ENCODE results near the gene CLDN8. TPM values are rescaled to one million over a fixed set of nuclear protein-coding genes. Genes with fewer than 3 reads are reported as not detected.
A peak's percentile ranks its signal among the peaks of the same experiment; 100 is the strongest.

Gene CLDN8
- total and polyA plus RNA-seq, 9 of the 15 experiments (the other 6 are each of a cell fraction or from before 2014, with no cell fraction given): not detected

DNA sequence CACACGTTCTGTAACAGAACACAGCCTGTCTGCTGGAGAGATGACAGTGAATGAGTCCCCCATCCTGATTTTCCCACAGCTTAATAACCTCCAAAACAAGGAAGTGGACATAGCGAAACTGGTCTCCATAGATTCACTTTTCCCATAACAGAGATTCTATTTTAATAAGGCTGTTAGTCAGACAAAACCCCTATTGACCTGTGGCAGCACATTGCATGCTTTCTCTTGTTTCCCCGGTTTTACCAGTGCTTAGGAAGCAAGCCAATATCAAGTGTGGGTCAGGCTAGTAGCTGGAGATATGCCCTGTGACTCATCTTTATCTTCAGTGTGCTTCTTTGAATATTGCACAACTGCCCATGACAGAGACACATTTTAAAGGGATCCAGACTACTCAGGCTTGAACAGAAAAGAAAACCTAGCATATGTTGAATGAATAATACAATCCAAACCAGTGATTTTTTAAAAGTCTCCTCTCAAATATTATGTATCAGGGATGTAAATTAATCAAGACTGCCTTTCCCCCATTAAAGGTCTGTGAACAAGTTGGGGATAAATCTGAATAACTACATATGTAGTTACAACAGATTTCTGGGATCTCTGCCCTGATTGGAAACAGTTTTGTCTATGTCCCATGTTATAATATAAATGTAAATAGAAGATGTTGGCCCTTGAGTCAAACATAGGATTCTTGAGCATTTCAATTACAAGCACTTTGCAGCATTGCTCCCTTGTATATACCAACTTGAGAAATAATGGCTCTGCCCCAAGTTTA lies 11.9 kb upstream of the CLDN8 start (continued):
- TF ChIP-seq ZNF695 (CRISPR knock-in tag; IDR thresholded peaks at IDR 0.05) (no peak), HDAC1 (IDR thresholded peaks at IDR 0.05) (no peak), SAFB (IDR thresholded peaks at IDR 0.05; ENCODE audit: borderline replicate concordance, low read depth, low read length) (no peak), CTCFL (IDR thresholded peaks at IDR 0.05; ENCODE audit: borderline replicate concordance, insufficient read depth, low read depth, low read length, poor library complexity, severe bottlenecking) (no peak), MYC (IDR thresholded peaks at IDR 0.05; ENCODE audit: low read depth, low read length) (no peak), MYC (CRISPR knock-in tag; IDR thresholded peaks at IDR 0.05; ENCODE audit: borderline replicate concordance, low read depth) (no peak), ZNF436 (CRISPR knock-in tag; IDR thresholded peaks at IDR 0.05) (no peak), NELFE (IDR thresholded peaks at IDR 0.05; ENCODE audit: insufficient read depth, insufficient read length) (no peak), HINFP (tag; conservative IDR thresholded peaks at IDR 0.05; ENCODE audit: low read depth) (no peak), NONO (IDR thresholded peaks at IDR 0.05; ENCODE audit: low read depth in 2 of 2, low read length in 1 of 2) (no peak), PML (IDR thresholded peaks at IDR 0.05; ENCODE audit: low read length) (0 out of 2 replicates have a peak, but pooled peaks have one; percentile 46), PYGO2 (tag; IDR thresholded peaks at IDR 0.05) (no peak), GTF2F1 (IDR thresholded peaks at IDR 0.05; ENCODE audit: low read depth, low read length) (no peak), RAD21 (CRISPR knock-in tag; conservative IDR thresholded peaks at IDR 0.05 in 1 of 2, IDR thresholded peaks at IDR 0.05 in 1 of 2) (0 out of 4 replicates have a peak, but pooled peaks of 1 of the 2 experiments have one; percentile 8), HDAC6 (IDR thresholded peaks at IDR 0.05; ENCODE audit: low read depth, low read length) (no peak), GATAD2A (IDR thresholded peaks at IDR 0.05) (no peak), ZNF140 (CRISPR knock-in tag; IDR thresholded peaks at IDR 0.05) (no peak), BHLHE40 (IDR thresholded peaks at IDR 0.05; ENCODE audit: low read length) (peak; percentile 36; the same call in 1 of the 2 replicates)
- TF ChIP-seq, protein P1, sequence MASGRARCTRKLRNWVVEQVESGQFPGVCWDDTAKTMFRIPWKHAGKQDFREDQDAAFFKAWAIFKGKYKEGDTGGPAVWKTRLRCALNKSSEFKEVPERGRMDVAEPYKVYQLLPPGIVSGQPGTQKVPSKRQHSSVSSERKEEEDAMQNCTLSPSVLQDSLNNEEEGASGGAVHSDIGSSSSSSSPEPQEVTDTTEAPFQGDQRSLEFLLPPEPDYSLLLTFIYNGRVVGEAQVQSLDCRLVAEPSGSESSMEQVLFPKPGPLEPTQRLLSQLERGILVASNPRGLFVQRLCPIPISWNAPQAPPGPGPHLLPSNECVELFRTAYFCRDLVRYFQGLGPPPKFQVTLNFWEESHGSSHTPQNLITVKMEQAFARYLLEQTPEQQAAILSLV (tag; IDR thresholded peaks at IDR 0.05): peak; percentile 69; the same call in 1 of the 2 replicates
- TF ChIP-seq, protein P2, sequence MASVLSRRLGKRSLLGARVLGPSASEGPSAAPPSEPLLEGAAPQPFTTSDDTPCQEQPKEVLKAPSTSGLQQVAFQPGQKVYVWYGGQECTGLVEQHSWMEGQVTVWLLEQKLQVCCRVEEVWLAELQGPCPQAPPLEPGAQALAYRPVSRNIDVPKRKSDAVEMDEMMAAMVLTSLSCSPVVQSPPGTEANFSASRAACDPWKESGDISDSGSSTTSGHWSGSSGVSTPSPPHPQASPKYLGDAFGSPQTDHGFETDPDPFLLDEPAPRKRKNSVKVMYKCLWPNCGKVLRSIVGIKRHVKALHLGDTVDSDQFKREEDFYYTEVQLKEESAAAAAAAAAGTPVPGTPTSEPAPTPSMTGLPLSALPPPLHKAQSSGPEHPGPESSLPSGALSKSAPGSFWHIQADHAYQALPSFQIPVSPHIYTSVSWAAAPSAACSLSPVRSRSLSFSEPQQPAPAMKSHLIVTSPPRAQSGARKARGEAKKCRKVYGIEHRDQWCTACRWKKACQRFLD (CRISPR knock-in tag; IDR thresholded peaks at IDR 0.05): peak; percentile 32; the same call in 1 of the 2 replicates
